ENCODE measurements around the gene MSH6.

DNA sequence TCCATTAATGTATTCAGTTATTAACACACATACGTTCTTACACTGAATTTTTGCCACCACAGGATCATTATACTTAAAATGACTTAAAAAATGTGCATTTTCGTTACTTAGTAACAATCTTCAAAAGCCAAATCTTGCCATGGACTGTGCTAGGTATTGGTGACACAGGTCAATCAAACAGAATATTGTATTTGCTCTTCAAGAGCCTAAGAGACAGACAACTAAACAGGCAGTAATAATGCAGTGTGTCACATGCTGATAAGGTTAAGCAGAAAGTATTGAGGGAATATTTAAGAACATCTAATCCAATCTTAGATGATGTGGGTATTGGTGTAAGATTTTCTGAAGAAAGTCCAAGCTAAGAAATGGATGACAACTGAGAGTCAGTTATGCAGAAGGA, 66.4 kb downstream of the MSH6 start:
- TF ChIP-seq, protein P1, sequence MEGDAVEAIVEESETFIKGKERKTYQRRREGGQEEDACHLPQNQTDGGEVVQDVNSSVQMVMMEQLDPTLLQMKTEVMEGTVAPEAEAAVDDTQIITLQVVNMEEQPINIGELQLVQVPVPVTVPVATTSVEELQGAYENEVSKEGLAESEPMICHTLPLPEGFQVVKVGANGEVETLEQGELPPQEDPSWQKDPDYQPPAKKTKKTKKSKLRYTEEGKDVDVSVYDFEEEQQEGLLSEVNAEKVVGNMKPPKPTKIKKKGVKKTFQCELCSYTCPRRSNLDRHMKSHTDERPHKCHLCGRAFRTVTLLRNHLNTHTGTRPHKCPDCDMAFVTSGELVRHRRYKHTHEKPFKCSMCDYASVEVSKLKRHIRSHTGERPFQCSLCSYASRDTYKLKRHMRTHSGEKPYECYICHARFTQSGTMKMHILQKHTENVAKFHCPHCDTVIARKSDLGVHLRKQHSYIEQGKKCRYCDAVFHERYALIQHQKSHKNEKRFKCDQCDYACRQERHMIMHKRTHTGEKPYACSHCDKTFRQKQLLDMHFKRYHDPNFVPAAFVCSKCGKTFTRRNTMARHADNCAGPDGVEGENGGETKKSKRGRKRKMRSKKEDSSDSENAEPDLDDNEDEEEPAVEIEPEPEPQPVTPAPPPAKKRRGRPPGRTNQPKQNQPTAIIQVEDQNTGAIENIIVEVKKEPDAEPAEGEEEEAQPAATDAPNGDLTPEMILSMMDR (IDR thresholded peaks at IDR 0.05; ENCODE audit: insufficient read depth, low read length), result no peak
- TF ChIP-seq REST (IDR thresholded peaks at IDR 0.05; ENCODE audit: insufficient replicate concordance, low read depth), result no peak
- no peak for TF ChIP-seq POLR2AphosphoS5 (IDR thresholded peaks at IDR 0.05; ENCODE audit: low read depth)
- no peak for TF ChIP-seq GABPA (IDR thresholded peaks at IDR 0.05; ENCODE audit: low read depth)
- no peak for TF ChIP-seq SPI1 (IDR thresholded peaks at IDR 0.05; ENCODE audit: borderline replicate concordance, low read depth)

All from HL-60 (cell line).